Measurements from ENCODE around the gene CPT1C.

The CPT1C gene

DNA sequence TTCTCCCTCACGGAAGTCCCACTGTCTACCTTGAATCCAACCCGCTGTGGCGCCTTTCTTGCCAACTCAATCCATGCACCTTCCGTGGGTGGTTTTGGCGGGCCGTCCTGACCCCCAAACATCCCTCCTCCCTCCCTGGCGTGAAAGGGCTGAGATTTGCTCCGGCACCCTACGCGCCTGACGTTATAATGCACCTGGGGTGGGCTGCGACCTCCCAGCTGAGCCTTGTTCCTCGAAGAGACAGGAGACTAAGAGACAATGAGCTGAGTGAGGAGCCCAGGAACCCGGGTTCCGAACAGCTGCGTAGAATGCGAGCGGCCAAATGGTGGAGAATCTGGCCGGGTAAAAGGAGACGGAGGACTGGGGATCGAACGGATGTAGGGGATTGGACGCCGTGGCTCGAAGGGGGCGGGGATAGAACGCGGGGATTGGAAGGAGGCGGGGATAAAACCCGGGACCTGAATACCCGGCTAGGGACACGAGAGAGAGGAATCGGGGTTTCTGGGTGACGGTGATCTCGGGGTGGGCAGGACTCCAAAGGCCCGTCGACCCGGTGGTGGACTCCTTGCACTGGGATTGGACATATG, at the start of gene CPT1C:
Gene CPT1C (plus strand): TSS at position 461 of the 587 bp plus-strand sequence. CDS start 1,137 bp downstream, outside the sequence.
- DNase-seq (ENCODE audit: low read depth in 2 of 2): peak in 1 of 2 experiments; percentile 63

DNA sequence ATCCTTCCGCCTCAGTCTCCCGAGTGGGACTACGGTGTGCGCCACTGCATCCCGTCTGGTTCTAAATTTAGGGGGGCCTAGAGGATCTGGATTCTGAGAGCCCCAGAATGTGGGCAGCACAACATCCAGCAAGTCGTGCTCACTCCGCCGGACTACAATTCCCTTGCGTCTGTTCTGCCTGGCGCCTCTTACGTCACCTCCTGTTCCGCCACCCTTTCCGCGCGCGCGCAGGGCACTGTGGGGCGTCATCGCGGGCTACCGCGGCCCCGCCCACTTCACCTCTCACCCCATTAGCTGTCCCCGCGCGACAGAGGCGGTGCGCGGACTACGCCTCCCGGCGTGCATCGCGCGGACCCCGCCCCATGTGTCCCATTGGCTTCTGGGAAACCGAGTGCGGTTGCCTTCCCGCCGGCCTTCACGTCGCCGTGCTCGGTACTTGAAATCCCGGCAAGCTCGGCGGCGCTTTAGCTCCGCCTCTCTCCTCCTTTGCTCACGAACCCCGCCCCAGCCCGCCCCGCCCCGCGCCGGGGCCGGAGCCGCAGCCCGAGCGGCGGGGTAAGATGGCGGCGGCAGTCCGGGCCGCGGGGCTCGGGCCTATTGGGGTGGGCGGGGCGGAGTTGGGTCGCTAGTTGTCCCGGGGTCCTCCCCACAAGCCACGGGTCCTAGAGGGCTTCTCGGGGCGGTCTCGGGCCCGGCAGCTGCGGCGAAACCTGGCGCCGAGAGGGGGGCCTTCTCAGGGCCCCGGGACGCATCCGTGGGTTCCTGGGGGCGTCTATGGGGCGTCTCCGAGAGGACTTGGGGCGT, 49.0 kb upstream of the CPT1C start, which contains the start of gene SCAF1:
Gene SCAF1 (plus strand): TSS at position 522 of the 804 bp plus-strand sequence. CDS start 2,818 bp downstream, outside the sequence.
- DNase-seq (ENCODE audit: low read depth in 2 of 2): peak; percentile 97 to 98

DNA sequence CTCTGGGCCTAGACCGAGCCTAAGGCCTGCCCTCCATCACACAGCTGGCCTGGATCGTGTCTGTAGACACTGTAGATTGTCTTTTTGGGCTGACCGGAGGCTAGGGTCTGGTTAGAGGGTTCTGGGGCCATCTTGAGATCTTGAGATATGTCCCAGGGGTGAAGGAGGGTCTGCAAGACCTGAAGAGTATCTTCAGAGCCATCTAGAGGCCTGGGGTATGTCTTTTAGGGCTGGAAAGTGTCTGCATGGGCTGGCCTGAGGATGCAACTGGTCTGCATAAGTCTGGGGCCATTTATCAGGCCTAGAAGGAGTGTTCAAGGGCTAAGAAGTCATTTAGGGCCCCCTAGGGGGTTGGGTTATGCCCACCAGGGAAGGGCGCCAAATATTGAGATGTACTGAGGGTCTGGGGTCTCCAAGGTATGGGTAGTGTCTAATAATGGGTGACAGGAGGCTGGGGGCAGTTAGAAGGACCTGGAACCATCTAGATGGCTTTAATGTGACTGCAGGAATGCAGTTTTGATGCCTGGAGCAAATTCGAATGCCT, 48.4 kb upstream of the CPT1C start:
- no peak for DNase-seq (ENCODE audit: low read depth in 2 of 2)

DNA sequence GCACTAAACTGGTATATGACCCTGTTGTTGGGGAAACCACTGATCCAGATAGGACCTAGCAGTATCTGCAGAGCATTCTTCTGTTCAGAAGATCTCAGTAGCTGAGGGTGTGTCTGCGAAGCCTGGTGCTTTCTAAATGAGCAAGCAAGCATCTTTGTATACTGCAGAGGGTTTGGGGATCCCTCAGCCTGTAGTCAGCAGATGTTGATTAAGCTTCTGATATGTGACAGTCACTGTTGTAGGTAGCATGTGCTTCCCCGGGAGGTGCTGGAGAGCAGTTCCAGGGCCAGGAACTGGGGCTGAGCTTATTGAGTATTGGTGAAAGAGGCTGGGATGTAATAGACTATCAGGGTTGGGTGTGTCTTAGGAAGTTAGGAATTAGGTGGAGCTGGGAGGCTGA, 47.5 kb upstream of the CPT1C start:
- no peak for DNase-seq (ENCODE audit: low read depth in 2 of 2)

DNA sequence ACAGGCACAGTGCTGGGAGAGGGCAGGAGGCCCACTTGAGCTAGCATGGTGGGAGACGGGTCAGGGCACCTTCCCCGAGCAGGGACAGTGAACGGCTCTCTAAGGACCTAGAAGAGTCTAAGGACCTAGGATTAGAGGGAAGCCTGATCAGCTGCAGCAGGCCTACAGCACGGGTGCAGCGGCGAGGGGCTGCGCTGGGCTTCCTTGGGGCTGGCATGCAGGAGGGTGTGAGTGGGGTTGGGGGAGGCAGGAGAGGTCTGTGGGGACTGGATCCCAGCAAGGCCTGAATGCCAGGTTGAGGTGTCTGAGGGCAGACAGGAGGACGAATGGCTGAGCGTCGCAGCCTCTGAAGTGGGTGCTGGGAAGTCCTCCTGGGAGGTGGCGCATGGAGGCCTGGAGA, 45.3 kb upstream of the CPT1C start:
- no peak for DNase-seq (ENCODE audit: low read depth in 2 of 2)

DNA sequence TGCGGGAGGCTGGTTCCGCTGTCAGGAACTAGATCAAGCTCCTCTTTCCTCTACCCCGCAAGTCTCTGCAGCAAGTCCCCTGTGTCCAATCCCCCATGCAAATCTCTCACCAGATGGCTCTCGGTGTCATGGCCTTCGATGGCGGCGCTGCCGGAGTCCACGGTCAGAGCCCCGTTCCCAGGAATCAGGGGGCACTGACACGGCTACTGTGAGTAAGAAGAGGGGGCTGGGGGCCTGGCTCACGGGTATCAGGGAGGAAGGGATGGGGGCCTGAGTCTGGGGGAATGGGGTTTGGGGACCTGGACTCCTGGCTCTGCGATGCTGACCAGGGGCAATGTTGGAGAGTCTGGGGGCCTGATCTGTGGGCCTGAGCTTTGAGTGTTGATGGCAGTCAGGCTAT, 44.9 kb upstream of the CPT1C start:
- DNase-seq (ENCODE audit: low read depth in 2 of 2): no peak

DNA sequence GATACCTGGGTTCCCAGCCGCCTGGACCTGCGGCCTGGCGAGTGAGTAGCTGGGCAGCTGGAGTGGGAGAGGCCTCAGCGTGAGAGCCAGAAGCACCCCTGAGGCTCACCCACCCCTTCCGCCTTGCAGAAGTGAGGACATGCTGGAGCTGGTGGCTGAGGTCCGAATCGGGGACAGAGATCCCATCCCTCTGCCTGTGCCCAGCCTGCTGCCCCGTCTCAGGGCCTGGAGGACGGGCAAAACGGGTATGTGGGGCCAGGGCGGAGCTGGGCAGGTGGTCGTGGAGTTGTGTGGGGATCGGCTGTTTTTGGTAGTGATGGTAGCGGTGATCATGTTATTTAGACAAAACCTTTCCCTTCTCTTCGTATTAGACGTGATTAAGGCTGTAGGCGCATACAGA, 44.3 kb upstream of the CPT1C start:
- DNase-seq (ENCODE audit: low read depth in 2 of 2): no peak

DNA sequence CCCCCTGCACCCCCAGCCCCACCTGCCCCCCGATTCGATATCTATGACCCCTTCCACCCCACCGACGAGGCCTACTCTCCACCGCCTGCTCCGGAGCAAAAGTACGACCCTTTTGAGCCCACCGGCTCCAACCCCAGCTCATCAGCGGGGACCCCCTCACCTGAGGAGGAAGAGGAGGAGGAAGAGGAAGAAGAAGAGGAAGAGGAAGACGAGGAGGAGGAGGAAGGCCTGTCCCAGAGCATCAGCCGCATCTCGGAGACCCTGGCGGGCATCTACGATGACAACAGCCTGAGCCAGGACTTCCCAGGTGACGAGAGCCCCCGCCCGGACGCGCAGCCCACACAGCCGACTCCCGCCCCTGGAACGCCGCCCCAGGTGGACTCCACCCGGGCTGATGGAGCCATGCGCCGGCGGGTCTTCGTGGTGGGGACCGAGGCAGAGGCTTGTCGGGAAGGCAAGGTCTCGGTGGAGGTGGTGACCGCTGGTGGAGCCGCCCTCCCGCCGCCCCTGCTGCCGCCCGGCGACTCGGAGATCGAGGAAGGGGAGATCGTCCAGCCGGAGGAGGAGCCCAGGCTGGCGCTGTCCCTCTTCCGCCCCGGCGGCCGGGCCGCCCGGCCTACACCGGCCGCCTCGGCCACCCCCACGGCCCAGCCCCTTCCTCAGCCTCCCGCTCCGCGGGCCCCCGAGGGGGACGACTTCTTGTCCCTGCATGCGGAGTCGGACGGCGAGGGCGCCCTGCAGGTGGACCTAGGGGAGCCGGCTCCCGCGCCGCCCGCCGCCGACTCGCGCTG, 39.7 kb upstream of the CPT1C start:
- no peak for DNase-seq (ENCODE audit: low read depth in 2 of 2)

DNA sequence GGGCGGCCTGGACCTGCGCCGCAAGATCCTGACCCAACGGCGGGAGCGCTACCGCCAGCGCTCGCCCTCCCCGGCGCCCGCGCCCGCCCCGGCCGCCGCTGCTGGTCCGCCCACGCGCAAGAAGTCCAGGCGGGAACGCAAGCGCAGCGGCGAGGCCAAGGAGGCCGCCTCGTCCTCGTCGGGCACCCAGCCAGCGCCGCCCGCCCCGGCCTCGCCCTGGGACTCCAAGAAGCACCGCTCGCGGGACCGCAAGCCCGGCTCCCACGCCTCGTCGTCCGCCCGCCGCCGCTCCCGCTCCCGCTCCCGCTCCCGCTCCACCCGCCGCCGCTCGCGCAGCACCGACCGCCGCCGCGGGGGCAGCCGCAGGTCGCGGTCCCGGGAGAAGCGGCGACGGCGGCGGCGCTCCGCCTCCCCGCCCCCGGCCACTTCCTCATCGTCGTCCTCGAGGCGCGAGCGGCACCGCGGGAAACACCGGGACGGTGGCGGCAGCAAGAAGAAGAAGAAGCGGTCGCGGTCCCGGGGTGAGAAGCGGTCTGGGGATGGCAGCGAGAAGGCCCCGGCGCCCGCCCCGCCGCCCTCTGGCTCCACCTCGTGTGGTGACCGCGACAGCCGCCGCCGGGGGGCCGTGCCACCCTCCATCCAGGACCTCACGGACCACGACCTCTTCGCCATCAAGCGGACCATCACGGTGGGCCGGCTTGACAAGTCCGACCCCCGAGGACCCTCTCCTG, 38.9 kb upstream of the CPT1C start:
- DNase-seq (ENCODE audit: low read depth in 2 of 2): no peak

DNA sequence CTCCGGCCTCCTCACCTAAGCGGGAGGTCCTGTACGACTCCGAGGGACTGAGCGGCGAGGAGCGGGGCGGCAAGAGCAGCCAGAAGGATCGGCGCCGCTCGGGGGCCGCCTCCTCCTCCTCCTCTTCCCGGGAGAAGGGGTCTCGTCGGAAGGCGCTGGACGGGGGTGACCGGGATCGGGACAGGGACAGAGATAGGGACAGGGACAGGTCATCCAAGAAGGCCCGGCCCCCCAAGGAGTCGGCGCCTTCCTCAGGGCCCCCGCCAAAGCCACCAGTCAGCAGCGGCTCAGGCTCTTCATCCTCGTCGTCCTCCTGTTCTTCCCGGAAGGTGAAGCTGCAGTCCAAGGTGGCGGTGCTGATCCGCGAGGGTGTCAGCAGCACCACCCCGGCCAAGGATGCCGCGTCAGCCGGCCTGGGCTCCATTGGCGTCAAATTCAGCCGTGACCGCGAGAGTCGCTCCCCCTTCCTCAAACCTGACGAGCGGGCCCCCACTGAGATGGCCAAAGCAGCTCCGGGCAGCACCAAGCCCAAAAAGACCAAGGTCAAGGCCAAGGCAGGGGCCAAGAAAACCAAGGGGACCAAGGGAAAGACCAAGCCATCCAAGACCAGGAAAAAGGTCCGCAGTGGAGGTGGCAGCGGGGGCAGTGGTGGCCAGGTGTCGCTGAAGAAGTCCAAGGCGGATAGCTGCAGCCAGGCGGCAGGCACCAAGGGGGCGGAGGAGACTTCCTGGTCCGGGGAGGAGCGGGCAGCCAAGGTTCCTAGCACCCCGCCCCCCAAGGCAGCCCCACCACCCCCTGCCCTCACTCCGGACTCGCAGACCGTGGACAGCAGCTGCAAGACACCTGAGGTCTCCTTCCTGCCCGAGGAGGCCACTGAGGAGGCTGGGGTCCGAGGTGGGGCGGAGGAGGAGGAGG, 38.1 kb upstream of the CPT1C start:
- DNase-seq (ENCODE audit: low read depth in 2 of 2): no peak

DNA sequence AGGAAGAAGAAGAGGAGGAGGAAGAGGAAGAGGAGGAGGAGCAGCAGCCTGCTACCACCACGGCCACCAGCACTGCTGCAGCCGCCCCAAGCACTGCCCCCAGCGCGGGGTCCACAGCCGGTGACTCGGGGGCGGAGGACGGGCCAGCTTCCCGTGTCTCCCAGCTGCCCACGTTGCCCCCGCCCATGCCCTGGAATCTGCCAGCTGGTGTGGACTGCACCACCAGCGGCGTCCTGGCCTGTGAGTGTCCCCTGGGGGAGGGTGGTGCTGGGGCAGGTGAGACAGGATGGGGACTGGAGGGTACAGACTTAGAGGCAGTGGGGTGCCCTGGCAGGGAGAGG, 37.5 kb upstream of the CPT1C start:
- no peak for DNase-seq (ENCODE audit: low read depth in 2 of 2)

DNA sequence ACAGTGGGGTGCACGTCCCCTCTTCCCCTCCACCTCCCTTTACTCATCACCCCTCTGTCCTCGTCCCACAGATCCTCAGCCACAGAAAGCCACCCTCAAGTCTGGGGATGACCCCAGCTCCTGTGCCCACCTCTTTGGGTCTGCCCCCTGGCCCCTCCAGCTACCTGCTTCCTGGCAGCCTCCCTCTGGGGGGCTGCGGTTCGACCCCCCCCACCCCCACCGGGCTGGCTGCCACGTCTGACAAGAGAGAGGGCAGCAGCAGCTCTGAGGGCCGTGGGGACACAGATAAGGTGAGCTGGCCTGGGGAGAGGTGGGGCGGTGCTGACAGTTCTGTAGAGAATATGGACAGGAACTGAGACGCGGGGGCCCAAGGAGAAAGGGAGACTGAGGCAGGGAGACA, 36.3 kb upstream of the CPT1C start:
- DNase-seq (ENCODE audit: low read depth in 2 of 2): no peak

DNA sequence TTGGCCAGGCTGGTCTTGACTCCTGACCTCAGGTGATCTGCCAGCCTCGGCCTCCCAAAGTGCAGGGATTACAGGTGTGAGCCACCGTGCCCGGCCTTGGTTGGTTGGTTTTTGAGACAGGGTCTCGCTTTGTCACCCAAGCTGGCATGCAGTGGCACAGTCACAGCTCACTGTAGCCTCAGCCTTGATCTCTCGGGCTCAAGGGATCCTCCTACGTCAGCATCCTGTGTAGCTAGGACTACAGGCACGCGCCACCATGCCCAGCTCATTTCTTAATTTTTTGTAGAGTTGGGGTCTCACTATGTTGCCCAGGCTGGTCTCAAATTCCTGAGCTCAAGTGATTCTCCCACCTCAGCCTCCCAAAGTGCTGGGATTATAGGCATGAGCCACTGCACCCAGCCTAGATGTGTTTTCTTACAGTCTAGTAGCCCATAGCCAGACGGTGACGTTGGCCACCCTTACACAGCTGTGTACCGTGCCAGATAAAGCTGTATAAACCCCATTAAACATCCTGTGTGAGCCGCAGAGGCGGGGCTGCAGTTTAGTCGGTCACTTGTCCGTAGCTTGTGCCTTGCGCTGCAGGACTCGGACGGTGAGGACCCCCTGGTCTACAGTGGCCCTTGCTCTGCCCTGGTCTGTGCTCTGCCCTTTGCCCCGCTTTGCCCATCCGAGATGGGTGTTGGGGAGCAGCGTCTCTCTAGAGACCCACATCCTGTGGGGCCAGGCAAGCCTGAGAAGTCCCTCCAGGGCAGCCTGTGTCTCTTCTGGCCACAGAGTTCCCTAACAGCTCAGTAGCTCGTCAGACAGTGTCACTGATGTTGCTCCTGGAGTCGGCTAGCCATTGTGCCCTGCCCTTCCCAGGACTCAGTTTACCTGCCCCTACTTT, 35.1 kb upstream of the CPT1C start:
- DNase-seq (ENCODE audit: low read depth in 2 of 2): no peak

DNA sequence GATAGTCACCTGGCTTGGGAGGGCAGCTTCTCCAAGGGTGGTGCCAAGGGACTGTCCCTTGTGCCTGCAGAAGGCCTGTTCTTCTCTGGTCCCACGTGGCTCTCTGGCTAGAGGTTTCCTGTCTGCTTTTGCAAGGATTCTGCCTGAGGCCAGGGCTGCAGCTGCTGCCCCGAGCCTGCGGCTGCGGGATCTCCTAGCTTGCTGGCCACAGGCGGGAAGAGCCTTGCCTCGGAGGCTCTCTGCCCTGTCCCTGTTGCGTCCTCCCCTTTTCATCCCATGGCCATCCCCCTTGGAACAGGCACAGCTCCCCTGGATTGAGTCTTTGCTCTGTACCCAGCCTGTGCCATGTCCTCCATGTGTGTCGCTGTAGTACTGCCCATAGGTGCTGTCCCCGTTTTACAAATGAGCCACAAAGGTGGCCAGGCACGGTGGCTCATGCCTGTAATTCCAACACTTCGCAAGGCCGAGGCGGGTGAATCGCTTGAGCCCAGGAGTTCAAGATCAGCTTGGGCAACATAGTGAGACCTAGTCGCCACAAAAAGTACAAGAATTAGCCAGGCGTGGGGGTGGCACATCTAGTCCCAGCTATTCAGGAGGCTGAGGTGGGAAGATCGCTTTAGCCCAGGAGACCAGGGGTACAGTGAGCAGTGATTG, 34.3 kb upstream of the CPT1C start:
- no peak for DNase-seq (ENCODE audit: low read depth in 2 of 2)

DNA sequence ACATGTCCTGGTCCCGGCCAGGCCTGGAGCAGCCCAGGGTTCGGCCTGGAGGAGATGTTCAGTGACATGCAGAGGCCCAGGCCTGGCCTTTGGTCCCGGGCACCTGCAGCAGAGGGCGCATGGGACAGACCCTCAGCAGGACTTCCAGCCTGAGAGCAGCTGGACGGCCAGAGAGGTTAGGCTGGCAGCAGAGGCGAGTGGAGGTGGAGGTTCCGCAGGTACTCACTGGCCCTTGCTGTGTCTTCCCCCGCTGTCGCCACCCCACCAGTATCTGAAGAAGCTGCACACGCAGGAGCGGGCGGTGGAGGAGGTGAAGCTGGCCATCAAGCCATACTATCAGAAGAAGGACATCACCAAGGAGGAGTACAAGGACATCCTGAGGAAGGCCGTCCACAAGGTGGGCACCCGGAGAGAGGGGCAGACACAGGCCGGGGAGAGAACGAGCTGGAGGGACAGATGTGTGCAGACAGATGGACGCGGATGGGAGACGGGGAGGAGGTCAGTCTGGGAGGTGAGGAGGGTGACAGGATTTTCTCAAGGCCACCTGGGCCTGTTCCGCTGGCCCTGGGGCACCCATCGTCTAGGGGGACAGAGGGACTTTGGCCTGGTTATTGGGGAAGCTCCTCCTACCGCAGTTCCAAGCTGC, 33.3 kb upstream of the CPT1C start:
- no peak for DNase-seq (ENCODE audit: low read depth in 2 of 2)

DNA sequence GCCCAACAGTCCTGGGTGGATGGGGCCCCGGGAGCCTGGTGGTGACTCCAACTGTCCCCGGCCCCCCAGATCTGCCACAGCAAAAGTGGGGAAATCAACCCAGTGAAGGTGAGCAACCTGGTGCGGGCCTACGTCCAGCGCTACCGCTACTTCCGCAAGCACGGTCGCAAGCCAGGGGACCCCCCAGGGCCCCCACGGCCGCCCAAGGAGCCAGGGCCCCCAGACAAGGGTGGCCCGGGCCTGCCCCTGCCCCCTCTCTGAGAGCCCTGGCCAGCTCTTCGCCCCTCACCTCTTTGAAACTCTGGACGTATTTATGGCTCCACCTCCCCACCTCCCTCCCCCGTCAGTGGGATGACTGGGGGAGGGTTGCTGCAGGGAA, 32.8 kb upstream of the CPT1C start:
- no peak for DNase-seq (ENCODE audit: low read depth in 2 of 2)

DNA sequence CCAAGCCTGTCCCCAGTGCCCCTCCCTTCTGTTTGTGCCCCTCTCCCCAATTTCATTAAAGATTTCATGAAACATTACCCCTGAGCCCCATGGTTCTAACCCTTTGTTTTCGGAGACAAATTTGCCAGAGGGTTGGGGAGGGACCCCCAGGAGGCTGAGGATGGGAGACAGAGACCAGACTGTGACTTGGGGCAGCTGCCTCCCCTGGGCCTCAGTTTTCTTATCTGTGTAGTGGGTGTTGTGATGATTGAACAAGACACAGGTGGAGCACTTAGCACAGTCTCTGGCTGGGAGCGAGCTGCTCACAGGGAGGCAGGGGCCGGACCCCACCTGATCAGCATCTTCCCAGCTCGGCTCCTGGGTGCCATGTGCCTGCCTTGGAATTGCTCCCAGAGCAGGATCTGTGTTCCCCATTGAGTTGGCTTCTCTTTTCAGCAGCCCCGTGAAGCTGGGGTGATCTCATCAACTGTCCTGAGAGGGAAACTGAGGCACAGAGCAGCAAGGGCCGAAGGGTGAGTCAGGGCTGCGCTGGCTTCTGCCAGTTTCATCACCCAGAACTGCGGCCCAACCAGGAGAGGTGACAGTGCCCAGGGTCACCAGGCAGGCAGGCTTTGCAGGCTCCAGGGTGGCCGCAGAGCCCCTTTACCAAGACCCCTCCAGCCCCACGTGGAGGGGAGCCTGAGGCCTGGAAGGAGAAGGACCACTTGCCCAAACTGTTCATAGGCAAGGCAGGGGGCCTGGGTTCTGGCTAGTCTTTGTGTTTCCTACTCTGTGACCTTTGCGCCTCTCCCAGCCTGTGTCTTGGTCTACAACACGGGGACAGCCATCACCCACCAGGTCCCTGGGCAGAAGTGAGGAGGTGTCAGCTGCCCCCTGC, 32.1 kb upstream of the CPT1C start:
- no peak for DNase-seq (ENCODE audit: low read depth in 2 of 2)

Data from stimulated activated CD4-positive, alpha-beta T cell treated with anti-CD3 and anti-CD28 coated beads, Interleukin-12 subunit alpha, Interleukin-12 subunit beta, amount 100 ng/mL, for 24 hours (primary cell).